Keratinocyte (primary cell): ENCODE data around the gene CHPF.

Experiments
- CTCF ChIP-seq, 3 experiments: IDR thresholded peaks in 1 of 3; conservative IDR thresholded peaks in 1 of 3; optimal IDR thresholded peaks in 1 of 3; 2 replicates in 2 of 3; 3 replicates in 1 of 3; pipeline versions ENCODE3 to v1.5.1; 2011; ENCODE audit warnings: low read length in 3 of 3, mild to moderate bottlenecking in 3 of 3, moderate library complexity in 2 of 3, control low read depth in 1 of 3, inconsistent platforms in 1 of 3; ENCODE audit not compliant: insufficient read depth in 2 of 3; ENCODE audit errors: extremely low read depth in 1 of 3
- EZH2 ChIP-seq: IDR thresholded peaks from one replicate; pipeline ENCODE4 v1.6.1; 2012; ENCODE audit warnings: inconsistent platforms, mild to moderate bottlenecking, low read length, moderate library complexity

GRCh38 chr2:219593154-219593553, 49.5 kb upstream of the CHPF start:
- TF ChIP-seq CTCF (optimal IDR thresholded peaks at IDR 0.05 in 1 of 3, IDR thresholded peaks at IDR 0.05 in 1 of 3, conservative IDR thresholded peaks at IDR 0.05 in 1 of 3; ENCODE audit: extremely low read depth in 1 of 3, insufficient read depth in 2 of 3, low read length in 3 of 3) = no peak
- TF ChIP-seq EZH2 = no peak
